ENCODE results near the gene ARFRP1.

DNA sequence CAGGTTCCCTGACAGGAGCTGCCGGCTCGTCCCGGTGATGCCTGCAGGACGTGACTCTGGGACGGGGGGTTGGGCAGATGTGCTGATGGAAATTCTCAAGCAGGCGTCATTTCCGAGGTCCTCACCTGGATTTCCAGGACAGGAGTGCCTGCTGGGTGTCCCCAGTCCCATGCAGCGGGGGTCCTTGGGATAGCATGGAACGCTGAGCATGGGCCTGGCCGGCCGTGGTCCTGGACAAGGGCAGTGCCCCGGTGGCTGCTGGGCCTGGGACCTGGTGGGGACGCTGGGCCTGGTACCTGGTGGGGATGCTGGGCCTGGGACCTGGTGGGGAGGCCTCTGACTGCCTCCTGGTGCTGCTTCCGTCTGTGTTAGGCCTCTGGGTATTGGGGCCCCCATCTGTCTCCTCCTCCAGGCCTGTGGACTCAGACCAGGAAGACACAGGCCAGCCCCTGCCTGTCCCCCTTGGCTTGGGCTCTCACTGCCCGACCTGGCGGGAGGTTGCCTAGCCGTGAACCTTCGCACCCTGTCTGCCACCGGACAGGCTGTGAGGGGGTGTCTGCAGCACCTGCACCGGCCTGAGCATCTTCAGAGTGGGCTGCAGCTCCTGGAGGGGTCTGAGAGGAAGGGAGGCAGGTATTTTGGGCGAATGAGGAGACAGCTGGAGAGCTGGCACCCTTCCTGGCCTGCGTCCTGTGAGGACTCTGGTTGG, 43.5 kb downstream of the ARFRP1 start:
- TF ChIP-seq, protein P1, sequence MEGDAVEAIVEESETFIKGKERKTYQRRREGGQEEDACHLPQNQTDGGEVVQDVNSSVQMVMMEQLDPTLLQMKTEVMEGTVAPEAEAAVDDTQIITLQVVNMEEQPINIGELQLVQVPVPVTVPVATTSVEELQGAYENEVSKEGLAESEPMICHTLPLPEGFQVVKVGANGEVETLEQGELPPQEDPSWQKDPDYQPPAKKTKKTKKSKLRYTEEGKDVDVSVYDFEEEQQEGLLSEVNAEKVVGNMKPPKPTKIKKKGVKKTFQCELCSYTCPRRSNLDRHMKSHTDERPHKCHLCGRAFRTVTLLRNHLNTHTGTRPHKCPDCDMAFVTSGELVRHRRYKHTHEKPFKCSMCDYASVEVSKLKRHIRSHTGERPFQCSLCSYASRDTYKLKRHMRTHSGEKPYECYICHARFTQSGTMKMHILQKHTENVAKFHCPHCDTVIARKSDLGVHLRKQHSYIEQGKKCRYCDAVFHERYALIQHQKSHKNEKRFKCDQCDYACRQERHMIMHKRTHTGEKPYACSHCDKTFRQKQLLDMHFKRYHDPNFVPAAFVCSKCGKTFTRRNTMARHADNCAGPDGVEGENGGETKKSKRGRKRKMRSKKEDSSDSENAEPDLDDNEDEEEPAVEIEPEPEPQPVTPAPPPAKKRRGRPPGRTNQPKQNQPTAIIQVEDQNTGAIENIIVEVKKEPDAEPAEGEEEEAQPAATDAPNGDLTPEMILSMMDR (IDR thresholded peaks at IDR 0.05; ENCODE audit: insufficient read depth, low read length): no peak
- no peak for TF ChIP-seq SPI1 (IDR thresholded peaks at IDR 0.05; ENCODE audit: borderline replicate concordance, low read depth)

Data from HL-60 (cell line).